ENCODE measurements around the gene CLCN6. TPM values are rescaled to one million over a fixed set of nuclear protein-coding genes. Genes with fewer than 3 reads are reported as not detected.

The CLCN6 gene
- total and polyA plus RNA-seq, 2 of the 8 experiments (the other 6 are each of a cell fraction or from before 2014, with no cell fraction given), result 15.7 to 26.0 TPM

DNA sequence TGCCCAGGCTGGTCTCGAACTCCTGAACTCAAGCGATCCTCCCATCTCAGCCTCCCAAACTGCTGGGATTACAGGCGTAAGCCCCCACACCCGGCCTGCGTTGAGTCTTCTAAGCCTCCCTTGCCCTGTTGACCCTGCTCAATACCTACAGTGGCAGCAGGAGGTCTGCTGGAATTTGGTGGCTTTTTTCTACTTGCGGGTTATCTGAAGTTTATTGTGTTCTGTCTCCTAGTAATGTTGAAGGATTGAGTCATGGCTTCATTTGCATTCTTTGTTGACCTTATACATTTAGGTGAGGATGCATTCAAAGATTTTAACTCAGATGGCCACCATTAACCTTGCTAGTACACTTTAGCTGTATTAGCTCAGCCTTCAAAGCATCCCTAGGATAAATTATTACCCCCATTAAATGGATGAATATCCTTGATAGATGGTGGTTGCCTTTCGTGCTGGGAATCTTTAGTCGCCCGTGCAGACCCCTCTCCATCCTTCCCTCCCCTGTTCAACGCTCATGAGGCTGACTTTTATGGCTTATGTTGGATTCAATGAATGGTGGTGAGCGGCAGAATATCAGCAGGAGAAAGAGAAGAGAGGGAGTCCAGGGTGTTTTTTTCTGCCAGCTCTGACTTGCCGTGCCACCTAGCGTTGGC is 62.5 kb downstream of the CLCN6 start:
- Histone ChIP-seq H2BK20ac (ENCODE audit: low read length) (no peak overlapping the region), H2BK12ac (ENCODE audit: low read depth, low read length) (no peak overlapping the region), H4K8ac (ENCODE audit: extremely low read depth, insufficient read depth, low read length) (no peak overlapping the region), H3K27me3 (replicated peaks in 1 of 4; ENCODE audit: control insufficient read depth in 3 of 4, extremely low read depth in 1 of 4, insufficient read depth in 3 of 4, low read length in 3 of 4) (no peaks in the 10 kb centered on the region; a peak in 2 of 7 replicates), H3K4me2 (ENCODE audit: insufficient read depth in 1 of 2, low read depth in 2 of 2, low read length in 2 of 2) (no peak overlapping the region), H4K20me1 (replicated peaks in 1 of 2; ENCODE audit: control insufficient read depth in 1 of 2, insufficient read depth in 2 of 2, low read length in 2 of 2) (no peaks in the 10 kb centered on the region), H3K79me2 (ENCODE audit: control insufficient read depth in 1 of 2, insufficient read depth in 2 of 2, low read length in 2 of 2) (no peaks in the 10 kb centered on the region), H3K18ac (ENCODE audit: extremely low read depth, low read length) (no peak overlapping the region), H3K23me2 (ENCODE audit: low read depth, low read length) (no peaks in the 10 kb centered on the region; the same call in 1 of the 2 replicates), H3K4me3 (ENCODE audit: extremely low read depth in 1 of 4, insufficient read depth in 2 of 4, low read depth in 3 of 4, low read length in 4 of 4) (no peak overlapping the region), H2BK120ac (replicated peaks; ENCODE audit: low read depth, low read length) (no peak overlapping the region), H3K9me3 (ENCODE audit: insufficient read depth in 2 of 2, low read depth in 1 of 2, low read length in 1 of 2) (no peaks in the 10 kb centered on the region), H4K5ac (ENCODE audit: insufficient read length, low read depth, low read length) (no peak overlapping the region), H3K14ac (ENCODE audit: insufficient read length) (no peak overlapping the region), H3K56ac (replicated peaks; ENCODE audit: insufficient read length, low read depth, low read length) (no peak overlapping the region), H3K36me3 (ENCODE audit: control insufficient read depth in 2 of 4, insufficient read depth in 4 of 4, low read length in 3 of 4) (no peaks in the 10 kb centered on the region), H3K79me1 (ENCODE audit: low read depth, low read length) (no peaks in the 10 kb centered on the region), H2BK5ac (ENCODE audit: low read depth, low read length) (no peak overlapping the region), H3K23ac (ENCODE audit: insufficient read length) (no peak overlapping the region), H4K91ac (replicated peaks; ENCODE audit: insufficient read length, low read length) (no peak overlapping the region), H2AFZ (ENCODE audit: low read length) (no peak overlapping the region), H3K4ac (replicated peaks; ENCODE audit: insufficient read length, low read depth, low read length) (no peak overlapping the region), H2AK5ac (ENCODE audit: low read depth, low read length) (no peak overlapping the region), H3K4me1 (replicated peaks in 1 of 4; ENCODE audit: control insufficient read depth in 3 of 4, insufficient read depth in 4 of 4, low read length in 3 of 4) (no peaks in the 10 kb centered on the region), H3K27ac (ENCODE audit: low read depth, low read length) (no peak overlapping the region), H2BK15ac (ENCODE audit: low read length) (no peak overlapping the region), H3K9ac (replicated peaks in 1 of 4; ENCODE audit: extremely low read depth in 1 of 4, low read depth in 3 of 4, low read length in 3 of 4) (no peak overlapping the region; a peak in 1 of 7 replicates)
- ChIA-PET POLR2A (ENCODE audit: partially characterized antibody) (interaction anchor here (0.9 to 7.1 kb wide), 2 partner anchors 9 to 40 kb away, joined by 3 to 47 read pairs; no protein-coding TSS in a partner anchor), CTCF (ENCODE audit: partially characterized antibody) (interaction anchor here (0.6 to 5.6 kb wide), 9 partner anchors 8 to 146 kb away, joined by 3 to 46 read pairs (median 15); no protein-coding TSS in a partner anchor)
- DNase-seq (ENCODE audit: low read depth in 1 of 2, low spot score in 2 of 2), result no peak
- FAIRE-seq, result no peak
- TF ChIP-seq POU5F1 (IDR thresholded peaks at IDR 0.05; ENCODE audit: low read depth, low read length), result no peak
- no peak for TF ChIP-seq RFX5 (IDR thresholded peaks at IDR 0.05; ENCODE audit: borderline replicate concordance, low read depth, low read length)
- no peak for TF ChIP-seq KDM1A (IDR thresholded peaks at IDR 0.05; ENCODE audit: borderline replicate concordance, low read length)
- TF ChIP-seq POLR2AphosphoS5 (IDR thresholded peaks at IDR 0.05; ENCODE audit: low read depth, low read length), result no peak
- TF ChIP-seq EZH2 (IDR thresholded peaks at IDR 0.05; ENCODE audit: low read depth, low read length, severe bottlenecking), result no peak
- TF ChIP-seq YY1 (IDR thresholded peaks at IDR 0.05; ENCODE audit: low read depth, low read length), result no peak
- no peak for TF ChIP-seq SUZ12 (IDR thresholded peaks at IDR 0.05; ENCODE audit: low read length)
- no peak for TF ChIP-seq CBX8 (IDR thresholded peaks at IDR 0.05; ENCODE audit: borderline replicate concordance, low read depth, low read length)
- no peak for TF ChIP-seq MAX (IDR thresholded peaks at IDR 0.05)
- no peak for TF ChIP-seq RAD21 (IDR thresholded peaks at IDR 0.05 in 1 of 2, conservative IDR thresholded peaks at IDR 0.05 in 1 of 2; ENCODE audit: low read depth in 2 of 2, low read length in 2 of 2)
- TF ChIP-seq TAF7 (optimal IDR thresholded peaks at IDR 0.05; ENCODE audit: borderline replicate concordance, low read depth, low read length), result no peak
- no peak for TF ChIP-seq JUN (IDR thresholded peaks at IDR 0.05; ENCODE audit: low read depth, low read length)
- TF ChIP-seq SRF (IDR thresholded peaks at IDR 0.05; ENCODE audit: low read depth, low read length), result no peak
- 89% methylated on average over 13 of the region's 13 CpGs; no CpG with 5 or more reads in 1 of the 2 experiments for WGBS, 2 experiments (ENCODE audit: extremely low coverage in 1 of 2, insufficient coverage in 1 of 2, insufficient read length in 1 of 2, insufficient replicate concordance in 2 of 2, low coverage in 1 of 2, low lambda C conversion rate in 2 of 2, missing lambda C conversion rate in 1 of 2)
